Gastrocnemius medialis (tissue), 4 donors: ENCODE data around the gene GPR82.

Source experiments
- CTCF ChIP-seq, 5 experiments: fragments of 450-650 bp in 3 of 5; fragments of 200-600 bp in 2 of 5; sonication (generic) in 2 of 5; IDR thresholded peaks in 4 of 5; conservative IDR thresholded peaks in 1 of 5; 1 replicate in 4 of 5; 2 replicates in 1 of 5; pipeline ENCODE4 v1.5.1; 2016 to 2019; ENCODE audit warnings: antibody characterized with exemption in 5 of 5, mild to moderate bottlenecking in 3 of 5, moderate library complexity in 3 of 5
- POLR2A ChIP-seq, 2 donors: fragments of 450-650 bp; IDR thresholded peaks; one replicate each; pipeline ENCODE4 v1.6.1; 2017; ENCODE audit warnings: antibody characterized with exemption in 2 of 2, mild to moderate bottlenecking in 2 of 2, moderate library complexity in 2 of 2

DNA sequence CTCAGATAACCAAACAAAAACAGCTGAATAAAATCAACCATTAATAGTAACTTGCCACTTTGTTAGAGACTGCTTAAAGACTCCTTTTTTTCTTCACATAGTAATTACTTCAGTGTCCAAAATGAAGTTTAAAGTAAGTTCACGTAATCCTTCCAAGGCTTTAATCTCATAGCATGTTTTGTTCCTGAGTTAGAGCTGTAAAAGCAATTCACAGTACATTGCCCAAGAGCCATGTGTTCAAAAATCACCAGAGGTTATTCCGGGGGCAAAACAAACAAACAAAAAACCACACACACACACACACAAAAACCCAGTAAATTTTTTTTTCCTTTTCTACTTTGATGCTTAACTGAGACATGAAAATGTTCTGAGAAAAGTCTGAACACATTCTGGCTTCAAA, 6.1 kb downstream of the GPR82 start:
- TF ChIP-seq CTCF (IDR thresholded peaks at IDR 0.05 in 4 of 5, conservative IDR thresholded peaks at IDR 0.05 in 1 of 5): no peak
- TF ChIP-seq POLR2A (IDR thresholded peaks at IDR 0.05): no peak
